ENCODE measurements around the gene MFAP2. TPM values are rescaled to one million over a fixed set of nuclear protein-coding genes. Genes with fewer than 3 reads are reported as not detected.

Gene MFAP2
- total RNA-seq, 1 experiment from 2014 or later: 152 TPM

DNA sequence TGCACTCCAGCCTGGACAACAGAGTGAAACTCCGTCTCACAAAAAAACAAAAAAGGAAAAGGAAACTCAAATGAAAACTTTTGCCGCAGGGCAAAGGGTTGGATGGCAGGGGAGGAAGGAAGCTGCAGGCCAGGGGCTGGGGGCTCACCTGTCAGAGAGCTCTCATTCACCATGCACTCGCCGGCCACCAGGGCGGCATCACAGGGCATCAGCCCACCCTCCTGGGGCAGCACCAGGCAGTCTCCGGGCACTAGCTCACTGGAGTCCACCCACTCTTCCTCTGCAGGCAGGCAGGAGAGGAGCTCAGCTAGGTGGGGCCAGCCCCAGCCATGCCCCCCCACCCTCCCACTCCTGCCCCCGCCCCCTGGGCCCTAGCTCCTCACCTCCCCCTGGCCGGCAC lies 19.4 kb upstream of the MFAP2 start:
- no CpG with 5 or more reads among the region's 8 CpGs for WGBS (ENCODE audit: extremely low coverage, insufficient read length, low lambda C conversion rate)
- no peak overlapping the region for H3K14ac ChIP-seq (ENCODE audit: insufficient read depth, low read length)
- H2BK20ac ChIP-seq (ENCODE audit: low read depth, low read length, poor library complexity, severe bottlenecking): no peak overlapping the region
- no peak overlapping the region for H3K4me2 ChIP-seq (ENCODE audit: insufficient read depth, insufficient read length, low read length)
- no peak overlapping the region for H3K56ac ChIP-seq (ENCODE audit: insufficient read length, low read depth, low read length)
- H3K4me1 ChIP-seq (ENCODE audit: insufficient read depth, low read length): no peaks in the 10 kb centered on the region
- H2BK120ac ChIP-seq (ENCODE audit: low read depth, low read length, poor library complexity, severe bottlenecking): no peak overlapping the region
- no peak overlapping the region for H4K8ac ChIP-seq (replicated peaks; ENCODE audit: insufficient read length, low read depth, low read length)
- DNase-seq: no peak
- H3K18ac ChIP-seq (ENCODE audit: insufficient read length, low read depth, low read length): no peak overlapping the region
- Mint-ChIP-seq H3K4me1 (no peaks in the 10 kb centered on the region), H3K9me3 (no peaks in the 10 kb centered on the region), H3K27ac (no peak overlapping the region), H3K27me3 (ENCODE audit: low read depth) (no peaks in the 10 kb centered on the region), H3K36me3 (ENCODE audit: insufficient read depth in 1 of 3, low read depth in 3 of 3) (peaks cover 15 to 60% (median 48%) of the 10 kb centered on the region in 3 experiments), H3K4me3 (no peak overlapping the region)
- no peak overlapping the region for H2AFZ ChIP-seq (ENCODE audit: low read length)
- H2BK5ac ChIP-seq (ENCODE audit: insufficient read length, low read length): no peak overlapping the region
- no peaks in the 10 kb centered on the region for H3K23me2 ChIP-seq (ENCODE audit: insufficient read length, low read depth, low read length, poor library complexity, severe bottlenecking)
- H3K4ac ChIP-seq (ENCODE audit: low read depth, low read length): no peak overlapping the region
- no peaks in the 10 kb centered on the region for H3K79me2 ChIP-seq (ENCODE audit: insufficient read depth, low read length)
- H3T11ph ChIP-seq (ENCODE audit: low read length): no peak overlapping the region
- TF ChIP-seq, protein P1, sequence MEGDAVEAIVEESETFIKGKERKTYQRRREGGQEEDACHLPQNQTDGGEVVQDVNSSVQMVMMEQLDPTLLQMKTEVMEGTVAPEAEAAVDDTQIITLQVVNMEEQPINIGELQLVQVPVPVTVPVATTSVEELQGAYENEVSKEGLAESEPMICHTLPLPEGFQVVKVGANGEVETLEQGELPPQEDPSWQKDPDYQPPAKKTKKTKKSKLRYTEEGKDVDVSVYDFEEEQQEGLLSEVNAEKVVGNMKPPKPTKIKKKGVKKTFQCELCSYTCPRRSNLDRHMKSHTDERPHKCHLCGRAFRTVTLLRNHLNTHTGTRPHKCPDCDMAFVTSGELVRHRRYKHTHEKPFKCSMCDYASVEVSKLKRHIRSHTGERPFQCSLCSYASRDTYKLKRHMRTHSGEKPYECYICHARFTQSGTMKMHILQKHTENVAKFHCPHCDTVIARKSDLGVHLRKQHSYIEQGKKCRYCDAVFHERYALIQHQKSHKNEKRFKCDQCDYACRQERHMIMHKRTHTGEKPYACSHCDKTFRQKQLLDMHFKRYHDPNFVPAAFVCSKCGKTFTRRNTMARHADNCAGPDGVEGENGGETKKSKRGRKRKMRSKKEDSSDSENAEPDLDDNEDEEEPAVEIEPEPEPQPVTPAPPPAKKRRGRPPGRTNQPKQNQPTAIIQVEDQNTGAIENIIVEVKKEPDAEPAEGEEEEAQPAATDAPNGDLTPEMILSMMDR (conservative IDR thresholded peaks at IDR 0.05): peak; percentile 46
- no peak overlapping the region for H2BK12ac ChIP-seq (ENCODE audit: insufficient read length, low read depth, low read length)
- H3K27ac ChIP-seq (ENCODE audit: insufficient read length, low read depth, low read length): no peak overlapping the region
- H2BK15ac ChIP-seq (ENCODE audit: low read depth, low read length): no peak overlapping the region
- H3K79me1 ChIP-seq (ENCODE audit: insufficient read depth, low read depth, low read length, poor library complexity, severe bottlenecking): no peaks in the 10 kb centered on the region
- H4K91ac ChIP-seq (ENCODE audit: insufficient read length, low read depth, low read length): no peak overlapping the region
- H3K27me3 ChIP-seq (ENCODE audit: insufficient read depth, low read length): no peaks in the 10 kb centered on the region
- H2AK5ac ChIP-seq (ENCODE audit: insufficient read length, low read length): no peak overlapping the region
- no peak overlapping the region for H3K23ac ChIP-seq (ENCODE audit: insufficient read length, low read depth, low read length)
- no peak overlapping the region for H3K9ac ChIP-seq (ENCODE audit: extremely low read depth, insufficient read length, low read length)
- H3K9me3 ChIP-seq (ENCODE audit: control insufficient read depth, low read depth, low read length): no peaks in the 10 kb centered on the region
- H4K20me1 ChIP-seq (ENCODE audit: control insufficient read depth, insufficient read depth, insufficient read length): no peaks in the 10 kb centered on the region
- H4K5ac ChIP-seq (ENCODE audit: insufficient read length, low read depth, low read length): no peak overlapping the region

All from H9 (cell line).